Caco-2 (cell line): ENCODE results near the gene NUP54. TPM values are rescaled to one million over a fixed set of nuclear protein-coding genes. Genes with fewer than 3 reads are reported as not detected.

Source experiments
- BruUV-seq: library from RNA; stranded (reverse); fragments of 400-500 nt; replicated peaks from 2 replicates; lab custom pipeline; 2021; lab: Mats Ljungman, UMichigan
- CTCF ChIA-PET: fragments of 300-600 bp; sonication (Branson Sonifier 250); formaldehyde crosslinking; loops from one replicate; lab custom pipeline; 2022; ENCODE audit warnings: antibody characterized with exemption; lab: Charles Lee
- POLR2A ChIA-PET: fragments of 300-600 bp; sonication (Branson Sonifier 250); formaldehyde crosslinking; loops from one replicate; lab custom pipeline; 2022; ENCODE audit warnings: antibody characterized with exemption; lab: Charles Lee
- DNase-seq, 2 experiments: peaks; one replicate each; pipeline versions ENCODE4 v3.0.0 to v3.0.0-alpha.2; 2020 to 2022
- H3K27me3 ChIP-seq: replicated peaks from 2 replicates; pipeline ENCODE4 v1.6.0; 2011; ENCODE audit warnings: low read length; ENCODE audit not compliant: control insufficient read depth, insufficient read depth
- H3K36me3 ChIP-seq: 2 replicates; pipeline ENCODE4 v1.5.1; 2011; ENCODE audit warnings: low read length; ENCODE audit not compliant: control insufficient read depth, insufficient read depth
- H3K4me1 ChIP-seq: fragments of 250-450 bp; sonication (Bioruptor Pico); 2 replicates; pipeline ENCODE4 v1.5.1; 2020; ENCODE audit warnings: mild to moderate bottlenecking
- H3K4me3 ChIP-seq: 2 replicates; pipeline ENCODE4 v1.5.1; 2011; ENCODE audit warnings: low read depth, mild to moderate bottlenecking, control low read depth, low read length
- H3K9me3 ChIP-seq: fragments of 250-450 bp; sonication (Bioruptor Pico); 2 replicates; pipeline ENCODE4 v1.5.1; 2020; ENCODE audit warnings: mild to moderate bottlenecking, moderate library complexity
- H3K27ac Mint-ChIP-seq: one replicate; pipeline ENCODE4 v1.8.0; 2022; ENCODE audit warnings: mixed read lengths; ENCODE audit not compliant: unreplicated experiment
- H3K27me3 Mint-ChIP-seq: one replicate; pipeline ENCODE4 v1.8.0; 2022; ENCODE audit warnings: mixed read lengths; ENCODE audit not compliant: insufficient read depth, unreplicated experiment
- H3K36me3 Mint-ChIP-seq: one replicate; pipeline ENCODE4 v1.8.0; 2022; ENCODE audit warnings: mild to moderate bottlenecking, mixed read lengths; ENCODE audit not compliant: insufficient read depth, unreplicated experiment
- H3K4me1 Mint-ChIP-seq: one replicate; pipeline ENCODE4 v1.8.0; 2022; ENCODE audit warnings: low read depth, mixed read lengths; ENCODE audit not compliant: unreplicated experiment
- H3K4me3 Mint-ChIP-seq: one replicate; pipeline ENCODE4 v1.8.0; 2022; ENCODE audit warnings: mild to moderate bottlenecking, moderate library complexity, mixed read lengths; ENCODE audit not compliant: unreplicated experiment
- H3K9me3 Mint-ChIP-seq: one replicate; pipeline ENCODE4 v1.8.0; 2022; ENCODE audit warnings: mixed read lengths; ENCODE audit not compliant: unreplicated experiment
- CTCF ChIP-seq, 2 experiments: fragments of 200-600 bp in 1 of 2; IDR thresholded peaks; 1 replicate in 1 of 2; 2 replicates in 1 of 2; pipeline versions ENCODE4 v1.5.1 to v1.8.0; 2011 to 2022; ENCODE audit warnings: antibody characterized with exemption in 1 of 2, control low read depth in 1 of 2, inconsistent platforms in 1 of 2, low read depth in 1 of 2, low read length in 1 of 2, mild to moderate bottlenecking in 1 of 2, moderate library complexity in 1 of 2; ENCODE audit not compliant: insufficient read depth in 1 of 2, severe bottlenecking in 1 of 2, unreplicated experiment in 1 of 2
- intact Hi-C: fragments of 100-400 bp; cut with micrococcal nuclease; formaldehyde crosslinking; loops from one replicate; pipeline ENCODE4 v1.10.0; 2022; ENCODE audit not compliant: unreplicated experiment
- total RNA-seq: library from RNA; stranded (reverse); gene quantifications from 2 replicates; pipeline ENCODE4 v1.2.3, GENCODE V29; 2022

Gene NUP54
- total RNA-seq, 1 experiment from 2014 or later: 68.8 TPM

GRCh38 chr4:76182463-76182862 is 34.3 kb upstream of the NUP54 start:
- BruUV-seq: no TSS peak
- TF ChIP-seq CTCF (IDR thresholded peaks at IDR 0.05; ENCODE audit: insufficient read depth in 1 of 2, low read depth in 1 of 2, low read length in 1 of 2, severe bottlenecking in 1 of 2, unreplicated experiment in 1 of 2): no peak
- Mint-ChIP-seq H3K27me3 (no peaks in the 10 kb centered on the region), H3K27ac (no peak overlapping the region), H3K9me3 (no peaks in the 10 kb centered on the region), H3K36me3 (peaks cover 32% of the 10 kb centered on the region), H3K4me1 (peaks cover 5% of the 10 kb centered on the region), H3K4me3 (no peak overlapping the region)
- ChIA-PET POLR2A (no interaction called here), CTCF (no interaction called here)
- H3K4me1 ChIP-seq: no peaks in the 10 kb centered on the region
- H3K27me3 ChIP-seq: no peaks in the 10 kb centered on the region
- H3K9me3 ChIP-seq: no peaks in the 10 kb centered on the region
- H3K4me3 ChIP-seq: no peak overlapping the region
- H3K36me3 ChIP-seq: peaks cover 4% of the 10 kb centered on the region
- DNase-seq: no peak
- intact Hi-C loops: no loop called here

GRCh38 chr4:76179398-76180318 is 31.5 kb upstream of the NUP54 start:
- Mint-ChIP-seq H3K27me3 (no peaks in the 10 kb centered on the region), H3K36me3 (peaks cover 28% of the 10 kb centered on the region), H3K4me1 (no peaks in the 10 kb centered on the region), H3K27ac (no peak overlapping the region), H3K4me3 (no peak overlapping the region), H3K9me3 (no peaks in the 10 kb centered on the region)
- POLR2A ChIA-PET: no interaction called here
- no TSS peak for BruUV-seq
- intact Hi-C loops: loop anchor here (1.0 kb wide), 6 partner anchors 34 to 247 kb away; partner anchors contain the start of genes FAM47E, SCARB2 and STBD1
- peak; percentile 80 to 86 for DNase-seq
- Histone ChIP-seq H3K4me3 (no peak overlapping the region), H3K36me3 (peaks cover 1% of the 10 kb centered on the region; the same call in 1 of the 2 replicates), H3K27me3 (no peaks in the 10 kb centered on the region), H3K4me1 (no peaks in the 10 kb centered on the region), H3K9me3 (no peaks in the 10 kb centered on the region)
- TF ChIP-seq CTCF (IDR thresholded peaks at IDR 0.05; ENCODE audit: insufficient read depth in 1 of 2, low read depth in 1 of 2, low read length in 1 of 2, severe bottlenecking in 1 of 2, unreplicated experiment in 1 of 2): peak; percentile 82 to 86
- CTCF ChIA-PET: interaction anchor here (0.5 to 1.9 kb wide), 17 partner anchors 9 to 711 kb away, joined by 3 to 18 read pairs (median 4); partner anchors contain the start of genes CCDC158, FAM47E and NUP54

- BruUV-seq: no TSS peak
- no peak overlapping the region for H3K27ac Mint-ChIP-seq
- POLR2A ChIA-PET: no interaction called here
- no peaks in the 10 kb centered on the region for H3K4me1 ChIP-seq
- H3K4me3 ChIP-seq: no peak overlapping the region
- no peak overlapping the region for H3K4me3 Mint-ChIP-seq
- H3K4me1 Mint-ChIP-seq: no peaks in the 10 kb centered on the region
- intact Hi-C loops: no loop called here
- CTCF ChIA-PET: no interaction called here
- H3K27me3 Mint-ChIP-seq: no peaks in the 10 kb centered on the region
- H3K9me3 Mint-ChIP-seq: no peaks in the 10 kb centered on the region
- peaks cover 1% of the 10 kb centered on the region; the same call in 1 of the 2 replicates for H3K36me3 ChIP-seq
- H3K27me3 ChIP-seq: no peaks in the 10 kb centered on the region
- H3K9me3 ChIP-seq: no peaks in the 10 kb centered on the region
- no peak for TF ChIP-seq CTCF (IDR thresholded peaks at IDR 0.05; ENCODE audit: insufficient read depth in 1 of 2, low read depth in 1 of 2, low read length in 1 of 2, severe bottlenecking in 1 of 2, unreplicated experiment in 1 of 2)
- H3K36me3 Mint-ChIP-seq: peaks cover 41% of the 10 kb centered on the region
- DNase-seq: no peak
These were observed 30.1 kb upstream of the NUP54 start for GRCh38 chr4:76178296-76178695.
